Adrenal gland (tissue), 5 donors: ENCODE results near the gene LGMN.
"Not testable (repeated sequence)": the region's sequence is repeated elsewhere in the genome, so short reads cannot be mapped to it uniquely, and the experiment has no call there.

Experiments used
- CTCF ChIP-seq, 6 experiments: fragments of 450-650 bp in 4 of 6; fragments of 200-600 bp in 2 of 6; sonication (generic) in 1 of 6; IDR thresholded peaks; 1 replicate in 5 of 6; 2 replicates in 1 of 6; pipeline versions ENCODE4 v1.5.1 to v1.8.0; 2016 to 2021; ENCODE audit warnings: antibody characterized with exemption in 6 of 6, mild to moderate bottlenecking in 2 of 6, moderate library complexity in 1 of 6
- POLR2A ChIP-seq, 2 donors: fragments of 450-650 bp; IDR thresholded peaks; one replicate each; pipeline ENCODE4 v1.6.1; 2017; ENCODE audit warnings: antibody characterized with exemption in 2 of 2, mild to moderate bottlenecking in 2 of 2, moderate library complexity in 1 of 2
- donor health status: DM: no; HTN: no; CAD: no.

DNA sequence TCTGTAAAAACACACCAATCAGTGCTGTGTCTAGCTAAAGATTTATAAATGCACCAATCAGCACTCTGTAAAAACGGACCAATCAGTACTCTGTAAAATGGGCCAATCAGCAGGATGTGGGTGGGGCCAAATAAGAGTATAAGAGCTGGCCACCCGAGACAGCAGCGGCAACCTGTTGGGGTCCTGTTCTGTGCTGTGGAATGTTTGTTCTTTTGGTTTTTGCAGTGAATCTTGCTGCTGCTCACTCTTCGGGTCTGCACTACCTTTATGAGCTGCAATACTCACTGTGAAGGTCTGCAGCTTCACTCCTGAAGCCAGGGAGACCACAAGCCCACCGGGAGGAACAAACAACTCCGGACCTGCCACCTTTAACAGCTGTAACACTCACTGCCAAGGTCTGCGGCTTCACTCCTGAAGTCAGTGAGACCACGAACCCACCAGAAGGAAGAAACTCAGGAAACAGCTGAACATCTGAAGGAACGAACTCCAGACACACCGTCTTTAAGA is 1.8 kb upstream of the LGMN start:
- TF ChIP-seq CTCF, POLR2A (IDR thresholded peaks at IDR 0.05): not testable (repeated sequence)
